GM12878 (cell line): ENCODE measurements around the gene RGP1. TPM values are rescaled to one million over a fixed set of nuclear protein-coding genes. Genes with fewer than 3 reads are reported as not detected.

Experiments used
- ASH2L ChIP-seq: fragments of 300-600, 200-600 bp; sonication (generic); IDR thresholded peaks from 2 replicates; pipeline ENCODE4 v1.6.1; 2017; ENCODE audit warnings: low read depth, mild to moderate bottlenecking, borderline replicate concordance
- CHD2 ChIP-seq: IDR thresholded peaks from 2 replicates; pipeline ENCODE4 v1.6.1; 2011; ENCODE audit warnings: low read depth, low read length, improper control_type of control experiment, borderline replicate concordance
- EED ChIP-seq: sonication (generic); IDR thresholded peaks from 2 replicates; pipeline ENCODE4 v1.6.1; 2016; ENCODE audit warnings: antibody characterized with exemption, low read depth
- EZH2 ChIP-seq: IDR thresholded peaks from 2 replicates; pipeline ENCODE4 v1.6.1; 2012; ENCODE audit warnings: low read depth, mild to moderate bottlenecking, control low read depth, inconsistent platforms, low read length, borderline replicate concordance; ENCODE audit not compliant: control insufficient read depth
- KAT2A ChIP-seq: conservative IDR thresholded peaks from 2 replicates; pipeline ENCODE4 v1.6.1; 2011; ENCODE audit warnings: low read depth, low read length; ENCODE audit not compliant: control insufficient read depth
- MLLT1 ChIP-seq: fragments of 450-650 bp; IDR thresholded peaks from 2 replicates; pipeline ENCODE4 v1.6.1; 2016; ENCODE audit warnings: mild to moderate bottlenecking
- MTA2 ChIP-seq: fragments of 450-650 bp; IDR thresholded peaks from 2 replicates; pipeline ENCODE4 v1.6.1; 2016; ENCODE audit warnings: low read depth, mild to moderate bottlenecking, moderate library complexity
- NFXL1 ChIP-seq: fragments of 450-650 bp; IDR thresholded peaks from 2 replicates; pipeline ENCODE4 v1.6.1; 2017; ENCODE audit warnings: antibody characterized with exemption, mild to moderate bottlenecking, borderline replicate concordance
- NFYA ChIP-seq: IDR thresholded peaks from 2 replicates; pipeline ENCODE4 v1.6.1; 2011; ENCODE audit warnings: low read depth, mild to moderate bottlenecking, low read length, improper control_type of control experiment, borderline replicate concordance
- PAX5 ChIP-seq: IDR thresholded peaks from 2 replicates; pipeline ENCODE4 v1.6.1; 2011; ENCODE audit warnings: low read depth, low read length, borderline replicate concordance
- POU2F2 ChIP-seq: IDR thresholded peaks from 3 replicates; pipeline ENCODE4 v1.6.1; 2011; ENCODE audit warnings: low read depth, mild to moderate bottlenecking, low read length, borderline replicate concordance
- RBBP5 ChIP-seq: fragments of 200-600 bp; sonication (generic); conservative IDR thresholded peaks from 2 replicates; pipeline ENCODE4 v1.6.1; 2016
- RCOR1 ChIP-seq: conservative IDR thresholded peaks from 2 replicates; pipeline ENCODE4 v1.6.1; 2012; ENCODE audit warnings: low read depth, low read length, improper control_type of control experiment
- REST ChIP-seq: IDR thresholded peaks from 2 replicates; pipeline ENCODE4 v1.6.1; 2012; ENCODE audit warnings: mild to moderate bottlenecking, low read depth, low read length
- RUNX3 ChIP-seq: IDR thresholded peaks from 2 replicates; pipeline ENCODE4 v1.6.1; 2012; ENCODE audit warnings: low read length, inconsistent platforms
- SMAD1 ChIP-seq: fragments of 450-650 bp; IDR thresholded peaks from 2 replicates; pipeline ENCODE4 v1.6.1; 2018; ENCODE audit warnings: mild to moderate bottlenecking, low read depth; ENCODE audit not compliant: partially characterized antibody
- SREBF2 ChIP-seq: IDR thresholded peaks from 2 replicates; pipeline ENCODE4 v1.6.1; 2012; ENCODE audit warnings: mild to moderate bottlenecking, low read length
- SRF ChIP-seq, 2 experiments: IDR thresholded peaks; 2 replicates each; pipeline ENCODE4 v1.6.1; 2011; ENCODE audit warnings: low read depth in 2 of 2, low read length in 2 of 2, mild to moderate bottlenecking in 1 of 2, moderate library complexity in 1 of 2
- TAF1 ChIP-seq: IDR thresholded peaks from 2 replicates; pipeline ENCODE4 v1.6.1; 2011; ENCODE audit warnings: mild to moderate bottlenecking, low read depth, low read length, borderline replicate concordance
- TCF7 ChIP-seq: IDR thresholded peaks from 2 replicates; pipeline ENCODE4 v1.6.1; 2014; ENCODE audit warnings: antibody characterized with exemption, borderline replicate concordance
- ZNF207 ChIP-seq: fragments of 450-650 bp; IDR thresholded peaks from 2 replicates; pipeline ENCODE4 v1.6.1; 2014; ENCODE audit warnings: antibody characterized with exemption, mild to moderate bottlenecking, borderline replicate concordance
- ZNF592 ChIP-seq: fragments of 450-650 bp; IDR thresholded peaks from 2 replicates; pipeline ENCODE4 v1.6.1; 2017; ENCODE audit warnings: mild to moderate bottlenecking, moderate library complexity
- ZNF622 ChIP-seq: fragments of 450-650 bp; IDR thresholded peaks from 2 replicates; pipeline ENCODE4 v1.6.1; 2017; ENCODE audit warnings: mild to moderate bottlenecking, inconsistent platforms
- polyA plus RNA-seq, 11 experiments: library from polyadenylated mRNA; depleted of rRNA in 4 of 11; unstranded in 6 of 11; stranded (reverse) in 5 of 11; fragments of >200 nt; fragmentation: Nextera tagmentation in 4 of 11; fragmentation: Illumina TruSeq in 1 of 11; extraction: Ambion mirVana in 4 of 11; extraction: Trizol in 1 of 11; gene quantifications; 1 replicate in 1 of 11; 2 replicates in 10 of 11; pipeline versions ENCODE4 v1.2.1 to v1.2.3, GENCODE V29; 2011 to 2016; ENCODE audit warnings: inconsistent platforms in 2 of 11, missing spikeins in 2 of 11, low read depth in 1 of 11
- total RNA-seq, 4 experiments: library from RNA; depleted of rRNA in 3 of 4; stranded (reverse); fragments of >200 nt in 3 of 4; fragmentation: Illumina TruSeq in 1 of 4; extraction: Trizol in 1 of 4; gene quantifications; 2 replicates each; pipeline versions ENCODE4 v1.2.1 to v1.2.3, GENCODE V29; 2013 to 2021

RGP1 gene
- total and polyA plus RNA-seq, 10 of the 15 experiments (the other 5 are each of a cell fraction or from before 2014, with no cell fraction given): 0.44 to 14.9 (median 7.4) TPM

GRCh38 chr9:35748858-35749514 lies at the start of gene RGP1, which contains the start of gene GBA2 (continued):
- TF ChIP-seq ZNF592 (0 out of 2 replicates have a peak, but pooled peaks have one; percentile 57), SRF (IDR thresholded peaks at IDR 0.05; ENCODE audit: low read depth in 2 of 2, low read length in 2 of 2) (0 out of 4 replicates have a peak, but pooled peaks of 1 of the 2 experiments have one; percentile 24), RCOR1 (no peak), ASH2L (peak; percentile 93; the same call in 1 of the 2 replicates), RUNX3 (no peak), EED (no peak), ZNF207 (no peak), SREBF2 (no peak), CHD2 (no peak), NFYA (no peak), RBBP5 (no peak), PAX5 (no peak), REST (no peak), MLLT1 (no peak), TCF7 (no peak), EZH2 (no peak), TAF1 (0 out of 2 replicates have a peak, but pooled peaks have one; percentile 42), SMAD1 (no peak), POU2F2 (no peak), NFXL1 (0 out of 2 replicates have a peak, but pooled peaks have one; percentile 38), KAT2A (no peak), MTA2 (no peak), ZNF622 (no peak)
